Head of caudate nucleus (tissue), 42 donors: ENCODE measurements around the gene WDR47.

Experiments
- DNase-seq, 42 donors: peaks; one replicate each; pipeline versions ENCODE4 v3.0.0 to v3.0.0-alpha.2; 2020 to 2021; ENCODE audit warnings: mixed read lengths in 7 of 42
- intact Hi-C: fragments of 100-400 bp; cut with DNase I; formaldehyde crosslinking; loops from one replicate; pipeline ENCODE4 v1.15.0; 2022

The WDR47 gene

GRCh38 chr1:109041621-109042468, at the start of gene WDR47:
Gene WDR47, minus strand, starts transcription at chr1:109042102. Its CDS starts 18,590 bp downstream, at chr1:109023512.
- DNase-seq, result peak; percentile 90 to 99 (median 97)
- intact Hi-C loops, result no loop called here

- no peak for DNase-seq
- intact Hi-C loops, result loop anchor here (10.0 kb wide), 1 partner anchor 126 kb away; the partner anchor contains the start of gene CLCC1
Measured at GRCh38 chr1:109091078-109091838, 49.4 kb upstream of the WDR47 start.

- intact Hi-C loops, result loop anchor here (10.0 kb wide), 1 partner anchor 126 kb away; the partner anchor contains the start of gene CLCC1
- DNase-seq, result peak; percentile 89 to 97 (median 95)
Measured at GRCh38 chr1:109090196-109091077, 48.5 kb upstream of the WDR47 start, which contains the start of gene TMEM167B. Gene TMEM167B, plus strand, starts transcription at chr1:109090764. Its CDS starts 109 bp downstream, at chr1:109090873.

- peak; percentile 44 to 96 (median 86) for DNase-seq
- intact Hi-C loops, result loop anchor here (10.0 kb wide), 1 partner anchor 125 kb away; the partner anchor contains the start of gene CLCC1
Measured at GRCh38 chr1:109089242-109090015, 47.5 kb upstream of the WDR47 start.

- intact Hi-C loops, result no loop called here
Measured at GRCh38 chr1:109084563-109085517, 42.9 kb upstream of the WDR47 start.

GRCh38 chr1:109083923-109084322, 42.0 kb upstream of the WDR47 start:
- peak in 40 of 42 donors; percentile 26 to 93 (median 76) for DNase-seq
- intact Hi-C loops, result no loop called here

More at GRCh38 chr1:109084563-109085517, 42.9 kb upstream of the WDR47 start:
- no peak for DNase-seq

GRCh38 chr1:109083501-109083900, 41.6 kb upstream of the WDR47 start:
- intact Hi-C loops, result no loop called here
- peak in 1 of 42 donors; percentile 54 for DNase-seq

- DNase-seq, result no peak
- intact Hi-C loops, result no loop called here
Measured at GRCh38 chr1:109080441-109081082, 38.7 kb upstream of the WDR47 start.

GRCh38 chr1:109079240-109079622, 37.3 kb upstream of the WDR47 start:
- DNase-seq, result no peak
- intact Hi-C loops, result no loop called here

- intact Hi-C loops, result no loop called here
- peak in 1 of 42 donors; percentile 14 for DNase-seq
Measured at GRCh38 chr1:109078317-109078716, 36.4 kb upstream of the WDR47 start.

- intact Hi-C loops, result no loop called here
- DNase-seq, result peak; percentile 88 to 98 (median 96)
Measured at GRCh38 chr1:109075531-109076490, 33.9 kb upstream of the WDR47 start, which contains the start of gene TAF13. Gene TAF13, minus strand, starts transcription at chr1:109076003. Its CDS starts 56 bp downstream, at chr1:109075947.

- intact Hi-C loops, result no loop called here
- DNase-seq, result no peak
Measured at GRCh38 chr1:109069294-109069693, 27.4 kb upstream of the WDR47 start.

GRCh38 chr1:109067883-109068282, 26.0 kb upstream of the WDR47 start:
- DNase-seq, result peak in 1 of 42 donors; percentile 24
- intact Hi-C loops, result no loop called here

- intact Hi-C loops, result no loop called here
- DNase-seq, result no peak
Measured at GRCh38 chr1:109065137-109065536, 23.2 kb upstream of the WDR47 start.

- DNase-seq, result no peak
- intact Hi-C loops, result no loop called here
Measured at GRCh38 chr1:109061183-109061582, 19.3 kb upstream of the WDR47 start.
